ENCODE data around the gene BPIFB3.
"Not testable (repeated sequence)": the region's sequence is repeated elsewhere in the genome, so short reads cannot be mapped to it uniquely, and the experiment has no call there.

BPIFB3 gene

GRCh38 chr20:33093582-33093981, 39.9 kb downstream of the BPIFB3 start:
- no peak for DNase-seq

- DNase-seq: no peak
Observed at GRCh38 chr20:33095249-33095648, 41.5 kb downstream of the BPIFB3 start.

DNA sequence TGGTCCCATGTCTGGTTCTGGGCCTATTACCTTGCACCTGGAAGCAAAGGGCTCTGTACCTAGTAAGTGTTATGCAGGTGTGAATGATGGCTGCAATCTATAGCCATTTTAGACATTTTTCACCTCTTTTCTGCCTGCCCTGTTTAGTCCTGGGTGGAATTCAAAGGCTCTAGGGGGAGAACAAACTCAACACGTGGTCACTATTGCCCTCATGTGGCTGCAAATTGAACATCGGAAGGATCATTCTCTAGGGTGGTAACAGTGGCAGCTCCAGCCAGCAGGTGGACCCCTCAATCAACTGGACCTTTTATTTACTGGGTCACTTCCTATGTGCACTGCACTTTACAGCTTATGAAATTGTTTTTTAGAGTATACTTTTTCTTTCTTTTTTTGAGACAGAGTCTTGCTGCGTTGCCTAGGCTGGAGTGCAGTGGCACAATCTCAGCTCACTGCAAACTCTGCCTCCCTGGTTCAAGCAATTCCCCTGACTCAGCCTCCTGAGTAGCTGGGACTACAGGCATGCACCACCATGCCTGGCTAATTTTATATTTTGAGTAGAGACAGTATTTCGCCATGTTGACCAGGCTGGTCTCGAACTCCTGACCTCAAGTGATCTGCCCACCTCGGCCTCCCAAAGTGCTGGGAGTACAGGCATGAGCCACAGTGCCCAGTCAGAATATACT, 42.3 kb downstream of the BPIFB3 start:
- peak; percentile 69 for DNase-seq

DNA sequence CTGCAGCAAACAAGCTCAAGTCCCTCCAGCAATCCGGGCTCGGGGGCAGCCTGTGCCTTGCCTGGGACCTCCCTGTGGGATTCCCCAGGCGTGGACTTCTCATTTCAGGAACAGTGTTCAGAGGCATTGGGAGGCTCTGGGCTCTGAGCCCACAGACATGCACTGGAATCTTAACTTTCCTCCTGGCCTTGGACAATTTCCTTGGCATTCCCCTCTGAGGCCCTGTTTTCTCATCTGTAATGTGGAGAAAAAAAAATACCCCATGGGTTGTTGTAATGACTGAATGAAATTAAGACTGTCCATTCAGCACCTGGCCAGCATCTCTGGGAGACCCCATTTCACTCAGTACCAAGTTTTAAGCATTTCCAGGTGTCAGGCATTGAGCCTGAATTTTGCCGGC, 43.3 kb downstream of the BPIFB3 start:
- no peak for DNase-seq

GRCh38 chr20:33099843-33100538, 46.3 kb downstream of the BPIFB3 start:
- DNase-seq: no peak

DNA sequence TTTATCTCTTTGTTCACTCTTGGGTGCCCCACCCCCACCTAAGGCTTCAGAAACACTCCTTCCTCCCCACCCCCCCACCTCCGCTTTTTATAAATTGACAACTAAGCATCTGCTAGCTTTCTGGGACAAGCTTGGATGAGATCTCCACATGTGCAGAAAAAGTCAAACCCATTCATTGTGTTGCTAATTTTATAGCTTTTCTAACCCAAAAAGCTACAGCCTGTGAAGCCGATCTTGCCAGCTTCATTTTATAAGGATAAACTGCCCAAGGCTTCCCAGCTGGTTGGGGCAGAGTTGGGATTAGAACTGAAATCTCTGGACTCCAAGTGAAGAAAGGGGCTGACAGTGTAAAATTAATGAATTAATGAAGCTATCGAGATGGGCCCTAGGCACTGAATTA, 49.9 kb downstream of the BPIFB3 start:
- DNase-seq: no peak

DNA sequence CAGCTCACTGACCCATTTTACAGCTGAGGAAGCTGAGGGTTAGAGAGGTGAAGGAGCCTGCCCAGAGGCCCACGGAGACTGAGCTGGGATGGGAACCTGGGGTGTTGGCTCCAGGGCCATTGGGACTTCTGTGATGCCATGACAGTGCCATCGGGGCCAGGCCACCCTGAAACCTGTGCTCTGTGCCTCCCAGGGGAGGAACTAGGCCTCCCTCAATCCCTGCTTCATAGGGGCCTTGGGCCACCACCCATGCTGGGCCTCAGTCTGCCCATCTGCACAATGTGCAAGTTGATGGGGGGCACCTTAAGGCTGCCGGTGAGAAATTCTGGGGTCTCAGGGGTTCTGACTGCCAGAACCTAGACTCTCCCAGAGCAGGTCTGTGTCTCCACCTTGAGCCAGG, 50.6 kb downstream of the BPIFB3 start:
- DNase-seq: no peak

DNA sequence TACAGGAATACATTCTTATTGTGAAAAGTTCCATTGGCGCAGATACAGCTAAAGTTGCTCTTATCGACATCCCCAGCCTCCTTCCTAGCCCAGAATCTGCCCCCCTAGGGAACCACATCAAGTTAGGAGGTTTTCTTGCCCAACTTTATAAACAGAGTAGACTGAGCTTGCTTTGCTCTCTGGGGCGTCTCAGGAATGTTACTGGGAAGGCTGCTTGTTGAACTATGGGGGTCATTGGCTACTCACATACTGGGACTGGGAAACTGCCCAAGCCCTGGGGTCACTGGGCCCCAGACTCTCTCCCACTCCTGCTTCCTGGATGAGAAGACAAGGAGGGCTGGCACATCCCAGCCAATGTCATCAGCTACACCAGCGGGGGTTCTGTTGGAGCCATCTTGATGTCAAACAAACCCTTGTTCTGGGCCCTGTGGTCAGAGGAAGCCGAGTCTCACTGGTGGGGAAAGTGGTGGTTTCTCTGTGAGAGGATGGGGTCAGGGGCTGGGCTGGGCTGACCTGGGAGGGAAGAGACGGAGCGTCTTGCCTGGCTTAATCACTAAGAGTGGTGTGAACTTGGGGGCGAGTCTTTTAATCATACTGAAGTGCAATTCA, 51.7 kb downstream of the BPIFB3 start:
- no peak for DNase-seq

DNA sequence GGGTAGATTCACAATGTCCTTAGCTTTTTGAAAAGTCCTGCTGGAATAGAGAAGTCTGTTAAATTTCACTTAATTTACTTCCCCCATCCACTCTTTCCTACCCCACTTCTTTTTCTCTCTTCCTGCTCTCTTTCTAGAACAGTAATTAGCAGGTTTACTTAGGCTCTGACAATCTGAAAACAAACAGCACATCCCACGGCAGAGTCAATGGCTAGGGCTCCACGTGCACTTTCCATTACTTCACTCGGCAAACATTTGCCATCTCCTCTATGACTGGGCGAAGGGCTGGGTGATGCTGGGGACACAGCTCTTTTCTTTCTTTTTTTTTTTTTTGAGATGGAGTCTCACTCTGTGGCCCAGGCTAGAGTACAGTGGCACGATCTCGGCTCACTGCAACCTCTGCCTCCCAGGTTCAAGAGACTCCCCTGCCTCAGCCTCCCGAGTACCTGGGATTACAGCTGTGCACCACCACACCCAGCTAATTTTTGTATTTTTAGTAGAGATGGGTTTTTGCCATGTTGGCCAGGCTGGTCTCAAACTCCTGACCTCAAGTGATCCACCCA, 52.4 kb downstream of the BPIFB3 start:
- not testable (repeated sequence) for DNase-seq

DNA sequence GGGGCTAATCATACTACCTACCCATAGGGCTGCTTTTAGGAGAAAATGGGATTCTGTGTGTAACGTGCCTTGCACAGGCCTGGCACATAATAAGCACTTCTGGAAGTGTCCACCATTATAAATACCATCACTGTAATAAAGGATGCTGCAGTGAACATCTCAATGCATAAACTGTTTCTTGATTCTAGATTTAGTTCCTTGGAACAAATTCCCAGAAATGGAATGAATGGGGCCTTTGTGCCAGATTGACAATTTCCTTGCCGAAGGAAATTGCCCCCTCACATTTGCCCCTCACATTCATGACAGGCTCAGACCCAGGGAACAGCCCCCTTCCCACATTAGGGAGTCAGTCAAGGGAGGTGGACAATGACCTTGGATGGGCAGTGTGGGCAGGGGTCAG, 55.0 kb downstream of the BPIFB3 start:
- no peak for DNase-seq

DNA sequence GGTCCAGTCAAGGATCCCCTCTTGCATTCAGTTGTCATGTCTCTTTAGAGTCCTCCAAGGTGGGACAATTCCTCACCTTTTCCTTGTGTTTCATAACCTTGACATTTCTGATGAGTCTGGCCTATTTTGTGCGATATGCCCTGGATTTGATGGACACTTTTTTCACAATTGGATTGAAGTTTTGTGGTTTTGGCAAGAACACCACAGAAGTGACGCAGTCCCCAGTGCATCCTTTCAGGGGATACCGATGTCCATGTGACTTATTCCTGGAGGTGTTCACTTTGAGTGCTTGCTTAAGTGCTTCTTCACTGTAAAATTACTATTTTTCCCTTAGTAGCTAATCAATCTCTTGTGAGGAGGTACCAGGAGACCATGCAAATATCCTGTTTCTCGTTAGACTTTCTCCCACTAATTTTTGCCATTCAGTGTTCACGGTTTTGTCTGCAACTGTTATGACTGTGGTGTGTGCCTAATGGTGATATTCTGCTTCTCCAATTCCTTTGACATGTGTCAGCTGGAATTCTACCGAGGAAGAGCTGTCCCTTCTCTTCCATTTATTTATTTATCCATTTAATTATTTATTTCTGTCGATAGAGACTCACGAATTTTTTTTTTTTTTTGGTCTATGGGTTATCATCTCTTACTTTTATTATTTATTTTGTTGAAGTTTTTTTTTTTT, 56.6 kb downstream of the BPIFB3 start:
- no peak for DNase-seq

- no peak for DNase-seq
Observed at GRCh38 chr20:33111306-33111705, 57.6 kb downstream of the BPIFB3 start.

DNA sequence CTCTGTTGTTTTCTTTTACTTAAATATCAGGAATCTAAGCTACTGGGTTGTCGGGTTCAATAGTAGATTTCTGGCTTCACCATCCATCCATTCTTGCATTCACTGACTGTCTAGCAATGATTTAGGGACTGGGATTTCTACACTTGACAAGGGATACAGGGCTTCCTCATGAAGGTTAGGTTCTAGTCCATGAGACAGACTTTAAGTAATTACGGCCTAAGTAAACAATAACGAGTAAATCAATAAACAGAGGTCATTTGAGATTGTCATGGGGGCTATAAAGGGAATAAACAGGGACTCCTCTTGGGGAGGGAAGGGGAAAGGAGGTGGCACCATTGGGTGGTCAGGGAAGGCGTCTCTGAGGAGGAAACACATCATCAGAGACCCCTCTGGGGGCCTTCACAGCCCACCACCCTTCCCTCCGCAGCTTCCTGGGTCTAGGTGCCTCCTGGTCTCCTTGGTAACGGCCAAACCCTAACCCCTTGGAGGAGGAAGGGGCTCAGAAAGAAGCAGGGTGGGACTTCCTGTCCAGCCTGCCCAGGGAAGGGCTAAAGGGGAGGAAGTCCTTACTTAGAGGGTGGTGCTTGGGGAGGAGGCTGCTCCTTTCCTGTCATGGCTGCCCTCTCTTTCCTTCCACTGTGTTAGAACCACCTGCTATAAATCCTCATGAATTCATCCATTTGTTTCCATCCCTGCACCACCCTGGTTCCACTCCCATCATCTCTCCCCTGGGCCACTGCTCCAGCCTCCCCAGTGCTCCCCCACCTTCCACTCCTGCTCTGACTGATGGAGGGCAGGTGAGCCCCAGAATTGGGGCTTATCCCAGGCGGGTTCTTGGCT, 59.1 kb downstream of the BPIFB3 start:
- DNase-seq: no peak

GRCh38 chr20:33113387-33113908, 59.7 kb downstream of the BPIFB3 start:
- no peak for DNase-seq

GRCh38 chr20:33115501-33115900, 61.8 kb downstream of the BPIFB3 start:
- DNase-seq: not testable (repeated sequence)

DNA sequence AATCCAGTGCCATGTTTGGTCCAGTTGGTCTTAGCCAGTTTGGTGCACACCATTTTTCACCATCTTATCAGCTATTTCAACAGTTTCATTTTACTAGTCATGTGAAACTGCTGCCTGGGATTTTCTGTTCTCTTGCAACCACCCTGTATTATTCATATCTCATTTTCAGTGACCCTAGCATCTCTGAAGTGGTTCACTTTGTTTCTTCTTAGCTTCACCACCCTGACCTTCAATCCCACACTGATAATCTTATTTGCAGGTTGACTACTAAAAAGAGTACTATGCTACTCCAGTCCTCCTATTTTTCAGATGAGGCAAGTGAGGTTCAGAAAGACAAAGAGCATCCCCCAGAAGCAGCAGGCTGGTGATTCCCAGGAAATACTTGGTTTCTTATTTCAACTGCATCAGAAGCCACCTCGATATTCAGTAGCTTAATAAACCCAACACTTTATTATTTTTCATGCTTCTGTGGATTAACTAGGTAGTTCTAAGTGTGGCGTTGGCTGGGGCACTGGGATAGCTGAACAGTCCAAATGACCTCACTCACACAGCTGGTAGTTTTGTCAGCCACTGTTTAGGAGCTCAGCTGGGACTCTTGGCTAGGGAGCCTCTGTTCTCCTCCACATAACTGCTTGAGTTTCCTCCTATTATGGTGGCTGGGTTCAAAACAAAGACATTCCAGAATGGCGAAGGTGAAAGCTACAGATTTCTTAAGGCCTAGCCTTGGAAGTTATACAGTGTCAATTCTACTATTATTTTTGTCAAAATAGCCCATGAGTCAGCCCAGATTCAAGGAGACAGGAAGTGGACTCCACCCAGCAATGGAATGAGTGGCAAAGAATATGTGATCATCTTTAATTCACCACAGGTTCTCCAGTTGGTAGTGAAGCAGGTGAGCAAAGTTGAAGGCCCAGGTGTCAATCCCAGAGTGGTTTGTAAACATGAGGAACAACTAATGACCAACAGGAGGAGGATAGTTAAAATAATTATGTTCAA, 66.3 kb downstream of the BPIFB3 start:
- DNase-seq: no peak

GRCh38 chr20:33120934-33121333, 67.2 kb downstream of the BPIFB3 start:
- no peak for DNase-seq

DNA sequence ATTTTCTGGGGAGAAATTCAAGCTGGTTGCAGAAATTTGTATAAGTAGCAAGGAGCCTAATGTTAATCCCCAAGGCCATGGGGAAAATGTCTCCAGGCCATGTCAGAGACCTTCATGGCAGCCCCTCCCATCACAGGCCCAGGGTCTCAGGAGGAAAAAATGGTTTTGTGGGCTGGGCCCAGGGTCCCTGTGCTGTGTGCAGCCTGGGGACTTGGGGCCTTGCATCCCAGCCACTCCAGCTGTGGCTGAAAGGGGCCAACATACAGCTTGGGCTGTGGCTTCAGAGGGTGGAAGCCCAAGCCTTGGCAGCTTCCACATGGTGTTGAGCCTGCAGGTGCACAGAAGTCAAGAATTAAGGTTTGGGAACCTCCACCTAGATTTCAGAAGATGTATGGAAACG, 68.6 kb downstream of the BPIFB3 start:
- DNase-seq: not testable (repeated sequence)

All from MV-4-11 (cell line).